ENCODE measurements around the gene CDCA3.
"Not testable (repeated sequence)": the region's sequence is repeated elsewhere in the genome, so short reads cannot be mapped to it uniquely, and the experiment has no call there.

The CDCA3 gene

GRCh38 chr12:6872073-6873048 lies 21.3 kb upstream of the CDCA3 start:
- DNase-seq (ENCODE audit: low read depth), result peak; percentile 75

GRCh38 chr12:6871052-6871957 lies 20.2 kb upstream of the CDCA3 start:
- no peak for DNase-seq (ENCODE audit: low read depth)

GRCh38 chr12:6870304-6870703 lies 19.2 kb upstream of the CDCA3 start:
- DNase-seq (ENCODE audit: low read depth), result not testable (repeated sequence)

GRCh38 chr12:6869049-6870021 lies 18.2 kb upstream of the CDCA3 start:
- peak; percentile 73 for DNase-seq (ENCODE audit: low read depth)

- no peak for DNase-seq (ENCODE audit: low read depth)
These were observed 17.3 kb upstream of the CDCA3 start for GRCh38 chr12:6868211-6869048.

GRCh38 chr12:6867413-6868210 lies 16.5 kb upstream of the CDCA3 start, which contains the start of gene TPI1:
TPI1 (plus strand) TSS chr12:6867531; CDS start chr12:6867567, 36 bp downstream.
- peak; percentile 70 for DNase-seq (ENCODE audit: low read depth)

GRCh38 chr12:6866920-6867412 lies 15.9 kb upstream of the CDCA3 start:
- no peak for DNase-seq (ENCODE audit: low read depth)

GRCh38 chr12:6866163-6866919 lies 15.3 kb upstream of the CDCA3 start:
- no peak for DNase-seq (ENCODE audit: low read depth)

- DNase-seq (ENCODE audit: low read depth), result not testable (repeated sequence)
These were observed 14.2 kb upstream of the CDCA3 start for GRCh38 chr12:6865307-6865706.

- no peak for DNase-seq (ENCODE audit: low read depth)
These were observed 12.7 kb upstream of the CDCA3 start for GRCh38 chr12:6863586-6864321.

GRCh38 chr12:6863033-6863432 lies 11.9 kb upstream of the CDCA3 start:
- DNase-seq (ENCODE audit: low read depth), result no peak

GRCh38 chr12:6861391-6861790 lies 10.3 kb upstream of the CDCA3 start:
- no peak for DNase-seq (ENCODE audit: low read depth)

- DNase-seq (ENCODE audit: low read depth), result no peak
These were observed 9.9 kb upstream of the CDCA3 start for GRCh38 chr12:6860942-6861341.

GRCh38 chr12:6860116-6860515 lies 9.0 kb upstream of the CDCA3 start:
- no peak for DNase-seq (ENCODE audit: low read depth)

GRCh38 chr12:6858799-6859198 lies 7.7 kb upstream of the CDCA3 start:
- no peak for DNase-seq (ENCODE audit: low read depth)

- DNase-seq (ENCODE audit: low read depth), result no peak
These were observed 4.2 kb upstream of the CDCA3 start for GRCh38 chr12:6855322-6855721.

- DNase-seq (ENCODE audit: low read depth), result no peak
These were observed 3.0 kb upstream of the CDCA3 start for GRCh38 chr12:6854036-6854435.

GRCh38 chr12:6853626-6854025 lies 2.5 kb upstream of the CDCA3 start:
- DNase-seq (ENCODE audit: low read depth), result no peak

All from activated T-helper 9 cell treated with anti-CD3 and anti-CD28 coated beads, Interleukin-2, amount 50 U/mL, for 16 hours (primary cell).